Left lobe of liver (tissue), 2 donors: ENCODE data around the gene SELENOV. TPM values are rescaled to one million over a fixed set of nuclear protein-coding genes. Genes with fewer than 3 reads are reported as not detected.

Experiments used
- ATAC-seq: fragments of 200-7000 bp; cut with Tn5 transposase; one replicate; pipeline ENCODE4 v1.9.1; 2020; ENCODE audit warnings: mild to moderate bottlenecking, moderate library complexity
- DNase-seq: peaks from one replicate; pipeline ENCODE4 v3.0.0-alpha.2; 2020; ENCODE audit warnings: low spot score
- total RNA-seq: library from RNA; stranded (reverse); gene quantifications from one replicate; pipeline ENCODE4 v1.2.1, GENCODE V29; 2021
- donor health status: DM: no; HTN: no; CAD: no; lungs with moderate emphysema.
- donor health status: DM: no; HTN: yes; CAD: no.

SELENOV gene
- total RNA-seq, 1 donor from 2014 or later, result not detected

- DNase-seq, result no peak
- ATAC-seq, result no peak
These were observed 40.9 kb downstream of the SELENOV start for GRCh38 chr19:39555883-39556282.

DNA sequence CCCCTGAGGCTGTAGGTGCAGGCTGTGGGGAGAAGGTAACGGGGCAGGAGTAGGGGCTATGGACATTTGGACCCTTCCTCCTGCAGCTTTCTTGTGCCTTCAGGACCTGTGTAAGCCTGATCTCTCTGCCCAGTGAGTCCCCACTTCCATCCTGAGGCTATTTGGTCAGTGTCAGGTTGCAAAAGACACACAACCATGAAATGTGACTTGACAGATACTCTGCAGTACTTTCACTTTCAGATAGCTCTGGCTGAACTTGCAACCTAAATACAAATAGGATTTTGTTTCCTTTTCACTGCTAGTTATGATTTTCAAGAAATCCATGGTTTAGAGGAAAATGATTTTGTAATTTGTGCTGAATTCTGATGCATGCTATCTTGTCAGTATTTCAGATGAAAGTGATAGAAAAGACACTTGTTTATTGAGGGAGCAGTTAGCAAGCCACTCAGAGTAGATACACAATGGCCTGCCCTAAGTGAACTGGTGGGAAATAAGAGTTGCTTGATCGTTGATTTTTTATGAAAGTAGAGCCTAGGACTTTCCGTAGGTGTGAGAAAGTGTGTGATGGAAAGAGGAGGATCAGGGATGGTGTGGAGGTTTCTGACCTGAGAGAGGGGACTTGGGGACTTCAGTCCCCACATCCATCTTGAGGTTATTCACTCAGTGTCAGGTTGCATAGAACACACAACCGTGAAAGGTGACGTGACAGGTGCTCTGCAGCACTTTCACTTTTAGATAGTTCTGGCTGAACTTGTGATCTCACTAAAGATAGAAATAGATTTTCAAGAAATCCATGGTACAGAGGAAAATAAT lies 43.1 kb downstream of the SELENOV start:
- peak; percentile 90 for ATAC-seq
- no peak for DNase-seq

DNA sequence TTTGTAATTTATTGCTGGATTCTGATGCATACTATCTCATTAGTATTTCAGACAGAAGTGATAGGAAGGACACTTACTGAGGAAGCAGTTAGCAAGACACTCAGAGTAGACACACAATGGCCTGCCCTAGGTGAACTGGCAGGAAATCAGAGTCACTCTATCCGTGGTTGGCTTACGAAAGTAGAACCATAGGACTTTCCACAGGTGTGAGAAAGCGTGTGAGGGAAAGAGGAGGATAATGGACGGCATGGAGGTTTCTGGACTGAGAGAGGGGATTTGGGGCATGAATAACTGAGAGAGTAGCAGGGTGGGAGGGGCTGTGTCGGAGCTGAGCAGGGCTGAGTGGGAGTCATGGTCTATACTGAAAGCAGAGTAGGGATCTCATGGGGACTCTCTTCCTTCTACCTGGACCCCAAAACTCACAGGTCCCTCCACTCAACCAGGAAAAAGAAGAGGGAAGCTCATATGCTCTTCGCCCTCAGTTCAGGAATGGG lies 43.7 kb downstream of the SELENOV start:
- no peak for DNase-seq
- peak; percentile 47 for ATAC-seq

GRCh38 chr19:39563408-39563807 lies 48.5 kb downstream of the SELENOV start:
- DNase-seq, result no peak
- no peak for ATAC-seq

DNA sequence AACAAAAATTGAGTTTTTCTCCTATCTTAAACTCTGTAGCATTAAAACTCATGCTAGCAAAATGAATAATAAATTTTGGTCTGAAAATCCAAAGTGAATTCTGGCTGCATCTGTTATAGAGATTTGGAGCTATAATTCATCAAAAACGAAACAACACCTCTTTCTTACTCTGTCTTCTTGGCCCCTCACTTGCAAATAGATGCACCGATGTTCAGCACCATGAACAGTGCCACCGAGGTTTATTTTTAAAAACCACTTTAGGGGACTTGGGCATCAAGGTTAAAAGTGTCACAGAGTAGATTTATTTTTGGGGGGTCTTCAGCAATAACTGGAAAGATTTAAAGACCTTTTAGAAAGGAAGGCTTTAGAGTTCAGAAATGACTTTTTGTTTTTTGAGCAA lies 51.1 kb downstream of the SELENOV start:
- ATAC-seq, result no peak
- DNase-seq, result no peak

- DNase-seq (no peak), ATAC-seq (no peak)
These were observed 53.7 kb downstream of the SELENOV start for GRCh38 chr19:39568604-39569003.

Other genes with a start within 250 kb of the SELENOV start
- gene IFNL2, start 246.7 kb upstream of the SELENOV start, total RNA-seq, result not detected
- not detected for gene IFNL1, start 218.7 kb upstream of the SELENOV start, total RNA-seq
- gene LRFN1, start 194.3 kb upstream of the SELENOV start, total RNA-seq, result 0.78 TPM
- 11.3 TPM for gene GMFG, start 179.1 kb upstream of the SELENOV start, total RNA-seq
- 30.1 TPM for gene SAMD4B, start 172.7 kb upstream of the SELENOV start, total RNA-seq
- gene PAF1, start 124.0 kb upstream of the SELENOV start, total RNA-seq, result 21.3 TPM
- 19.2 TPM for gene MED29, start 123.8 kb upstream of the SELENOV start, total RNA-seq
- 44.0 TPM for gene ZFP36, start 108.3 kb upstream of the SELENOV start, total RNA-seq
- gene PLEKHG2, start 102.5 kb upstream of the SELENOV start, total RNA-seq, result 3.8 TPM
- gene RPS16, start 79.2 kb upstream of the SELENOV start, total RNA-seq, result 668 TPM
- 57.0 TPM for gene SUPT5H, start 69.6 kb upstream of the SELENOV start, total RNA-seq
- 31.7 TPM for gene TIMM50, start 34.3 kb upstream of the SELENOV start, total RNA-seq
- gene DLL3, start 16.2 kb upstream of the SELENOV start, total RNA-seq, result not detected
- gene EID2B, start 17.7 kb downstream of the SELENOV start, total RNA-seq, result 0.43 TPM
- gene EID2, start 25.0 kb downstream of the SELENOV start, total RNA-seq, result 6.6 TPM
- not detected for gene LGALS13, start 87.4 kb downstream of the SELENOV start, total RNA-seq
- gene LGALS16, start 140.8 kb downstream of the SELENOV start, total RNA-seq, result not detected
- gene LGALS14, start 189.3 kb downstream of the SELENOV start, total RNA-seq, result not detected
- not detected for gene CLC, start 222.9 kb downstream of the SELENOV start, total RNA-seq